Muscle of leg (tissue), 11 donors: ENCODE measurements around the gene MED22. TPM values are rescaled to one million over a fixed set of nuclear protein-coding genes. Genes with fewer than 3 reads are reported as not detected.

Source experiments
- DNase-seq: peaks from one replicate; pipeline ENCODE4 v3.0.0; 2013
- H3K27ac ChIP-seq: one replicate; pipeline ENCODE4 v1.5.1; 2013; ENCODE audit warnings: mild to moderate bottlenecking, low read length, control low read depth
- H3K27me3 ChIP-seq: one replicate; pipeline ENCODE4 v1.6.1; 2013; ENCODE audit warnings: low read length; ENCODE audit not compliant: control insufficient read depth, insufficient read depth
- H3K36me3 ChIP-seq: one replicate; pipeline ENCODE4 v1.6.1; 2013; ENCODE audit warnings: low read length; ENCODE audit not compliant: control insufficient read depth, insufficient read depth
- H3K4me1 ChIP-seq: one replicate; pipeline ENCODE4 v1.6.1; 2013; ENCODE audit warnings: low read length; ENCODE audit not compliant: control insufficient read depth, insufficient read depth
- H3K4me3 ChIP-seq: one replicate; pipeline ENCODE4 v1.5.1; 2013; ENCODE audit warnings: low read length, control low read depth
- H3K9me3 ChIP-seq: replicated peaks from 2 replicates; pipeline ENCODE4 v1.6.1; 2013; ENCODE audit warnings: low read depth, low read length; ENCODE audit not compliant: control insufficient read depth
- WGBS: methylation state at CpG from one replicate; pipeline ENCODE4 v1.1.5; 2013; ENCODE audit warnings: missing lambda C conversion rate; ENCODE audit not compliant: insufficient coverage; 5-methylcytosine and 5-hydroxymethylcytosine counted together
- polyA plus RNA-seq, 8 donors: library from polyadenylated mRNA; unstranded; fragments of 120-200 nt; gene quantifications; one replicate each; pipeline versions ENCODE4 v1.2.1 to v1.2.3, GENCODE V29; 2013; ENCODE audit warnings: inconsistent platforms in 1 of 8, low replicate concordance in 1 of 8; ENCODE audit not compliant: insufficient read length in 8 of 8, insufficient read depth in 1 of 8
- total RNA-seq: library from RNA; stranded (reverse); fragments of 120-200 nt; gene quantifications from one replicate; pipeline ENCODE4 v1.2.4, GENCODE V29; 2013

MED22 gene
- total and polyA plus RNA-seq, 9 donors = 22.7 to 29.0 (median 25.9) TPM

GRCh38 chr9:133368249-133368881 lies 20.4 kb upstream of the MED22 start:
- Histone ChIP-seq H3K4me3 (no peak overlapping the region), H3K9me3 (no peaks in the 10 kb centered on the region), H3K27ac (no peak overlapping the region), H3K4me1 (peaks cover 30% of the 10 kb centered on the region), H3K36me3 (peaks cover 78% of the 10 kb centered on the region), H3K27me3 (no peaks in the 10 kb centered on the region)
- 65% methylated on average over 15 of the region's 18 CpGs for WGBS
- DNase-seq = no peak

- Histone ChIP-seq H3K9me3 (no peaks in the 10 kb centered on the region), H3K4me1 (peaks cover 28% of the 10 kb centered on the region), H3K27ac (no peak overlapping the region), H3K36me3 (peaks cover 79% of the 10 kb centered on the region), H3K27me3 (no peaks in the 10 kb centered on the region), H3K4me3 (no peak overlapping the region)
- no peak for DNase-seq
- 81% methylated on average over 8 of the region's 10 CpGs for WGBS
Observed at GRCh38 chr9:133367778-133368177, 19.8 kb upstream of the MED22 start.

- H3K4me1 ChIP-seq = peaks cover 26% of the 10 kb centered on the region
- peaks cover 79% of the 10 kb centered on the region for H3K36me3 ChIP-seq
- 86% methylated on average over 21 of the region's 22 CpGs for WGBS
- no peak overlapping the region for H3K4me3 ChIP-seq
- no peak for DNase-seq
- no peaks in the 10 kb centered on the region for H3K27me3 ChIP-seq
- H3K9me3 ChIP-seq = no peaks in the 10 kb centered on the region
- no peak overlapping the region for H3K27ac ChIP-seq
Observed at GRCh38 chr9:133367221-133367620, 19.3 kb upstream of the MED22 start.

GRCh38 chr9:133366435-133366834 lies 18.5 kb upstream of the MED22 start:
- no peaks in the 10 kb centered on the region for H3K27me3 ChIP-seq
- no peaks in the 10 kb centered on the region for H3K9me3 ChIP-seq
- DNase-seq = no peak
- H3K4me1 ChIP-seq = peaks cover 19% of the 10 kb centered on the region
- peaks cover 84% of the 10 kb centered on the region for H3K36me3 ChIP-seq
- 81% methylated on average over 5 of the region's 11 CpGs for WGBS
- no peak overlapping the region for H3K4me3 ChIP-seq
- no peak overlapping the region for H3K27ac ChIP-seq

- 78% methylated on average over 12 of the region's 15 CpGs for WGBS
- H3K4me3 ChIP-seq = no peak overlapping the region
- H3K4me1 ChIP-seq = peaks cover 19% of the 10 kb centered on the region
- H3K9me3 ChIP-seq = no peaks in the 10 kb centered on the region
- peaks cover 87% of the 10 kb centered on the region for H3K36me3 ChIP-seq
- no peak for DNase-seq
- no peak overlapping the region for H3K27ac ChIP-seq
- H3K27me3 ChIP-seq = no peaks in the 10 kb centered on the region
Observed at GRCh38 chr9:133362359-133363044, 14.6 kb upstream of the MED22 start.

- DNase-seq = no peak
- no peaks in the 10 kb centered on the region for H3K9me3 ChIP-seq
- H3K36me3 ChIP-seq = peaks cover 80% of the 10 kb centered on the region
- H3K4me1 ChIP-seq = peaks cover 27% of the 10 kb centered on the region
- H3K4me3 ChIP-seq = no peak overlapping the region
- H3K27me3 ChIP-seq = no peaks in the 10 kb centered on the region
- no peak overlapping the region for H3K27ac ChIP-seq
- WGBS = 78% methylated on average over 10 of the region's 13 CpGs
Observed at GRCh38 chr9:133361507-133362092, 13.7 kb upstream of the MED22 start.

- Histone ChIP-seq H3K27me3 (no peaks in the 10 kb centered on the region), H3K9me3 (no peaks in the 10 kb centered on the region), H3K27ac (no peak overlapping the region), H3K4me3 (no peak overlapping the region), H3K36me3 (peaks cover 71% of the 10 kb centered on the region), H3K4me1 (peaks cover 30% of the 10 kb centered on the region)
- no peak for DNase-seq
- WGBS = 57% methylated on average over 15 of the region's 21 CpGs
Observed at GRCh38 chr9:133360400-133361393, 12.8 kb upstream of the MED22 start.

GRCh38 chr9:133359399-133360175 lies 11.7 kb upstream of the MED22 start:
- H3K36me3 ChIP-seq = peaks cover 60% of the 10 kb centered on the region
- peaks cover 31% of the 10 kb centered on the region for H3K4me1 ChIP-seq
- no peaks in the 10 kb centered on the region for H3K9me3 ChIP-seq
- no peaks in the 10 kb centered on the region for H3K27me3 ChIP-seq
- H3K27ac ChIP-seq = no peak overlapping the region
- no peak for DNase-seq
- H3K4me3 ChIP-seq = no peak overlapping the region
- WGBS = 67% methylated on average over 15 of the region's 20 CpGs

GRCh38 chr9:133357656-133358055 lies 9.7 kb upstream of the MED22 start:
- DNase-seq = no peak
- H3K9me3 ChIP-seq = no peaks in the 10 kb centered on the region
- H3K36me3 ChIP-seq = peaks cover 56% of the 10 kb centered on the region
- no peak overlapping the region for H3K4me3 ChIP-seq
- 81% methylated on average over 14 of the region's 14 CpGs for WGBS
- peaks cover 31% of the 10 kb centered on the region for H3K4me1 ChIP-seq
- no peak overlapping the region for H3K27ac ChIP-seq
- H3K27me3 ChIP-seq = no peaks in the 10 kb centered on the region
